HepG2 (cell line): Measurements from ENCODE around the gene ORMDL3. TPM values are rescaled to one million over a fixed set of nuclear protein-coding genes. Genes with fewer than 3 reads are reported as not detected.

ENCODE experiments used
- CREB1 ChIP-seq, 2 experiments: fragments of 450-650 bp in 1 of 2; IDR thresholded peaks; 2 replicates each; pipeline ENCODE4 v1.6.1; 2016 to 2017; ENCODE audit warnings: control low read depth in 1 of 2, mild to moderate bottlenecking in 1 of 2, missing compliant biosample characterization in 1 of 2, missing genetic modification characterization in 1 of 2
- HDAC2 ChIP-seq: sonication (generic); formaldehyde crosslinking; IDR thresholded peaks from 2 replicates; pipeline ENCODE4 v1.4.0; 2020; ENCODE audit warnings: missing genetic modification reagents
- HOXA7 ChIP-seq: sonication (generic); formaldehyde crosslinking; IDR thresholded peaks from 2 replicates; pipeline ENCODE4 v1.8.1; 2022; ENCODE audit warnings: mild to moderate bottlenecking, missing genetic modification reagents, moderate library complexity
- SRY ChIP-seq: sonication (generic); formaldehyde crosslinking; IDR thresholded peaks from 2 replicates; pipeline ENCODE4 v1.8.0; 2022; ENCODE audit warnings: mild to moderate bottlenecking, missing genetic modification reagents
- TCF12 ChIP-seq, 2 experiments: fragments of 450-650 bp in 1 of 2; sonication (generic) in 1 of 2; formaldehyde crosslinking in 1 of 2; IDR thresholded peaks; 2 replicates each; pipeline versions ENCODE4 v1.6.1 to v1.8.0; 2017 to 2022; ENCODE audit warnings: antibody characterized with exemption in 1 of 2, mild to moderate bottlenecking in 1 of 2, missing genetic modification reagents in 1 of 2, moderate library complexity in 1 of 2
- ZBTB7B ChIP-seq: sonication (generic); formaldehyde crosslinking; IDR thresholded peaks from 2 replicates; pipeline ENCODE4 v1.4.0; 2020; ENCODE audit warnings: missing genetic modification reagents
- ZFP41 ChIP-seq: sonication (generic); formaldehyde crosslinking; IDR thresholded peaks from 2 replicates; pipeline ENCODE4 v1.4.0; 2020; ENCODE audit warnings: mild to moderate bottlenecking, missing genetic modification reagents, borderline replicate concordance
- ZMYM3 ChIP-seq: sonication (generic); formaldehyde crosslinking; IDR thresholded peaks from 2 replicates; pipeline ENCODE4 v1.5.1; 2020; ENCODE audit warnings: mild to moderate bottlenecking, missing genetic modification reagents
- ZNF235 ChIP-seq: sonication (generic); formaldehyde crosslinking; IDR thresholded peaks from 2 replicates; pipeline ENCODE4 v1.8.1; 2023; ENCODE audit warnings: mild to moderate bottlenecking, missing genetic modification reagents, borderline replicate concordance
- ZNF670 ChIP-seq: sonication (generic); formaldehyde crosslinking; IDR thresholded peaks from 2 replicates; pipeline ENCODE4 v1.8.0; 2022; ENCODE audit warnings: mild to moderate bottlenecking, missing genetic modification reagents, borderline replicate concordance
- ZNF678 ChIP-seq: sonication (generic); formaldehyde crosslinking; IDR thresholded peaks from 2 replicates; pipeline ENCODE4 v1.4.0; 2020; ENCODE audit warnings: mild to moderate bottlenecking, missing genetic modification reagents
- ZNF878 ChIP-seq: sonication (generic); formaldehyde crosslinking; IDR thresholded peaks from 2 replicates; pipeline ENCODE4 v1.8.1; 2023; ENCODE audit warnings: mild to moderate bottlenecking, missing genetic modification reagents, moderate library complexity
- polyA plus RNA-seq, 8 experiments: library from polyadenylated mRNA; depleted of rRNA in 3 of 8; stranded (reverse) in 7 of 8; unstranded in 1 of 8; fragments of >200 nt; fragmentation: Illumina TruSeq in 4 of 8; extraction: Trizol in 4 of 8; gene quantifications; 2 replicates each; pipeline versions ENCODE4 v1.2.1 to v1.2.3, GENCODE V29; 2011 to 2016; ENCODE audit warnings: low read depth in 4 of 8, missing spikeins in 1 of 8, mixed read lengths in 1 of 8; ENCODE audit not compliant: insufficient read depth in 1 of 8
- total RNA-seq, 5 experiments: library from RNA; depleted of rRNA; stranded (reverse); fragments of >200 nt; fragmentation: Illumina TruSeq; extraction: Trizol; gene quantifications; 2 replicates each; pipeline ENCODE4 v1.2.3, GENCODE V29; 2016; ENCODE audit warnings: low read depth in 1 of 5
- TF ChIP-seq, protein P1 (sequence below): sonication (generic); formaldehyde crosslinking; IDR thresholded peaks from 2 replicates; pipeline ENCODE4 v1.5.1; 2020; ENCODE audit warnings: missing genetic modification reagents, mild to moderate bottlenecking, borderline replicate concordance
- TF ChIP-seq, protein P2 (sequence below): sonication (generic); formaldehyde crosslinking; IDR thresholded peaks from 2 replicates; pipeline ENCODE4 v1.4.0; 2020; ENCODE audit warnings: missing genetic modification reagents, mild to moderate bottlenecking, borderline replicate concordance
- TF ChIP-seq, protein P3 (sequence below), 2 experiments: sonication (generic) in 1 of 2; formaldehyde crosslinking in 1 of 2; IDR thresholded peaks; 2 replicates each; pipeline versions ENCODE4 v1.6.1 to v1.9.0; 2014 to 2022; ENCODE audit warnings: antibody characterized with exemption in 1 of 2, borderline replicate concordance in 1 of 2, inconsistent platforms in 1 of 2, low read depth in 1 of 2, missing genetic modification reagents in 1 of 2

Gene ORMDL3
- total and polyA plus RNA-seq, 2 of the 13 experiments (the other 11 are each of a cell fraction or from before 2014, with no cell fraction given) = 181 to 384 TPM

DNA sequence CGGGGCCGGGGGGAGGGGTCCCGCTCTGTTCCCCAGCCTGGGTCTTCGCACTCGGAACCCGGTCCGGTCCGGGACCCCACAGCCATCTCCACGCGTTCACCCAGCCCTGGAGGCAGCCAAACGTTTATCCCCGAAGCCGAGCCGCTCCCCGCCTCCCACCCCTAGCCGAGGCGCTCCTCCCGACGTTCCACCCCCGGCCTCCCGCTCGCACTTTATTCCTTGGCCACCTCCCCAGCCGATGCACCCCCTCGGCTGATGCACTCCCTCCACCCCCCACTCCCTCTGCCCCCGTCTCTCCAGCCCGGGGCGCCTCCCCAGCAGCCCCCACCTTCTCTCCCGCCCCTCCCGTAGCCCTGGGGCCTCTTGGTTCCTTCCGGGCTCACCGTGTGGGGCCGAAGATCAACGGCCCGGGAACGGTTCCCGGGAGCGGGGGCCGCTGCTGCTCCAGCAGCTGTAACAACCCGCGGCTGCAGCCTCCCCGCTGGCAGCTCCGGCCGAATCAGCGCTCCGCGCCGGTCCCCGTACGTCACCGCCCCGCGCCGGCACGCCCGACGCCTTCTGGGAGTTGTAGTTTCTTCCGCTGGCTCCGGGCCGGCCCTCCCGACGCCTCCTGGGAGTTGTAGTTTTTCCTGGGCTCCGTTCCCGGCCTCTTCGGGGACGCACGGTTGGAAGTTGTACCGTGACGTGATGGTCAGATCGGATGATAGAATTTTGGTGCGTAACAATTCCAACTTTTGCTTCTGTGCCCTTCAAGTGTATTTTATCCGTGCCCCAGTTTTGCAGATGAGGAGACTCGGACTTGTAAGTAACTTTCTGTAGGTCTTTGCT lies at the start of gene ORMDL3, which contains the start of gene LRRC3C (continued):
- TF ChIP-seq, protein P1, sequence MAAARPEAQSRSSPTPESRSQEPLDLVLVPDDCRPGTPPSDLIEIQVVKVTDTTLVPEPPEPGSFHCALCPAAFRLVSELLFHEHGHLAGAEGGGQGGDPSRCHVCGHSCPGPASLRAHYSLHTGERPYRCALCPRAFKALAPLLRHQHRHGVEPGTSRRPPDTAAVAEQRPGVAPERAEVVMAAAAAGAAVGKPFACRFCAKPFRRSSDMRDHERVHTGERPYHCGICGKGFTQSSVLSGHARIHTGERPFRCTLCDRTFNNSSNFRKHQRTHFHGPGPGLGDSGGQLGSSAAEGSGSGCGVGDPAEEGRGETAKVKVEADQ (CRISPR knock-in tag) = no peak; the same call in 1 of the 2 replicates
- TF ChIP-seq ZNF670 (CRISPR knock-in tag) (peak; percentile 94), ZNF678 (CRISPR knock-in tag) (no peak), ZFP41 (CRISPR knock-in tag) (no peak; the same call in 1 of the 2 replicates), ZNF235 (CRISPR knock-in tag) (no peak), SRY (CRISPR knock-in tag) (peak; percentile 20; the same call in 1 of the 2 replicates), ZBTB7B (CRISPR knock-in tag) (no peak), ZMYM3 (CRISPR knock-in tag) (no peak), CREB1 (IDR thresholded peaks at IDR 0.05) (peak; percentile 99), CREB1 (CRISPR knock-in tag; IDR thresholded peaks at IDR 0.05) (peak; percentile 99), HOXA7 (CRISPR knock-in tag) (no peak), ZNF878 (CRISPR knock-in tag) (no peak), HDAC2 (peak; percentile 68), TCF12 (IDR thresholded peaks at IDR 0.05) (no peak), TCF12 (CRISPR knock-in tag; IDR thresholded peaks at IDR 0.05) (no peak)
- TF ChIP-seq, protein P2, sequence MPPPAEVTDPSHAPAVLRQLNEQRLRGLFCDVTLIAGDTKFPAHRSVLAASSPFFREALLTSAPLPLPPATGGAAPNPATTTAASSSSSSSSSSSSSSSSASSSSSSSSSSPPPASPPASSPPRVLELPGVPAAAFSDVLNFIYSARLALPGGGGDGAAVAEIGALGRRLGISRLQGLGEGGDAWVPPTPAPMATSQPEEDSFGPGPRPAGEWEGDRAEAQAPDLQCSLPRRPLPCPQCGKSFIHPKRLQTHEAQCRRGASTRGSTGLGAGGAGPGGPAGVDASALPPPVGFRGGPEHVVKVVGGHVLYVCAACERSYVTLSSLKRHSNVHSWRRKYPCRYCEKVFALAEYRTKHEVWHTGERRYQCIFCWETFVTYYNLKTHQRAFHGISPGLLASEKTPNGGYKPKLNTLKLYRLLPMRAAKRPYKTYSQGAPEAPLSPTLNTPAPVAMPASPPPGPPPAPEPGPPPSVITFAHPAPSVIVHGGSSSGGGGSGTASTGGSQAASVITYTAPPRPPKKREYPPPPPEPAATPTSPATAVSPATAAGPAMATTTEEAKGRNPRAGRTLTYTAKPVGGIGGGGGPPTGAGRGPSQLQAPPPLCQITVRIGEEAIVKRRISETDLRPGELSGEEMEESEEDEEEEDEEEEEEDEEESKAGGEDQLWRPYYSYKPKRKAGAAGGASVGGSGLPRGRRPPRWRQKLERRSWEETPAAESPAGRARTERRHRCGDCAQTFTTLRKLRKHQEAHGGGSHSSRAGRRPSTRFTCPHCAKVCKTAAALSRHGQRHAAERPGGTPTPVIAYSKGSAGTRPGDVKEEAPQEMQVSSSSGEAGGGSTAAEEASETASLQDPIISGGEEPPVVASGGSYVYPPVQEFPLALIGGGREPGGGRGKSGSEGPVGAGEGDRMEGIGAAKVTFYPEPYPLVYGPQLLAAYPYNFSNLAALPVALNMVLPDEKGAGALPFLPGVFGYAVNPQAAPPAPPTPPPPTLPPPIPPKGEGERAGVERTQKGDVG (CRISPR knock-in tag) = no peak
- TF ChIP-seq, protein P3, sequence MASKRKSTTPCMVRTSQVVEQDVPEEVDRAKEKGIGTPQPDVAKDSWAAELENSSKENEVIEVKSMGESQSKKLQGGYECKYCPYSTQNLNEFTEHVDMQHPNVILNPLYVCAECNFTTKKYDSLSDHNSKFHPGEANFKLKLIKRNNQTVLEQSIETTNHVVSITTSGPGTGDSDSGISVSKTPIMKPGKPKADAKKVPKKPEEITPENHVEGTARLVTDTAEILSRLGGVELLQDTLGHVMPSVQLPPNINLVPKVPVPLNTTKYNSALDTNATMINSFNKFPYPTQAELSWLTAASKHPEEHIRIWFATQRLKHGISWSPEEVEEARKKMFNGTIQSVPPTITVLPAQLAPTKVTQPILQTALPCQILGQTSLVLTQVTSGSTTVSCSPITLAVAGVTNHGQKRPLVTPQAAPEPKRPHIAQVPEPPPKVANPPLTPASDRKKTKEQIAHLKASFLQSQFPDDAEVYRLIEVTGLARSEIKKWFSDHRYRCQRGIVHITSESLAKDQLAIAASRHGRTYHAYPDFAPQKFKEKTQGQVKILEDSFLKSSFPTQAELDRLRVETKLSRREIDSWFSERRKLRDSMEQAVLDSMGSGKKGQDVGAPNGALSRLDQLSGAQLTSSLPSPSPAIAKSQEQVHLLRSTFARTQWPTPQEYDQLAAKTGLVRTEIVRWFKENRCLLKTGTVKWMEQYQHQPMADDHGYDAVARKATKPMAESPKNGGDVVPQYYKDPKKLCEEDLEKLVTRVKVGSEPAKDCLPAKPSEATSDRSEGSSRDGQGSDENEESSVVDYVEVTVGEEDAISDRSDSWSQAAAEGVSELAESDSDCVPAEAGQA (IDR thresholded peaks at IDR 0.05; ENCODE audit: low read depth) = peak; percentile 95
- TF ChIP-seq, protein P3 (CRISPR knock-in tag; IDR thresholded peaks at IDR 0.05; ENCODE audit: borderline replicate concordance) = no peak
